SK-N-SH treated with all-trans-retinoic acid at 6 μM for 48 hours (cell line): ENCODE data around the gene NIPSNAP2.
A peak's percentile ranks its signal among the peaks of the same experiment; 100 is the strongest.

Experiments
- BACH2 ChIP-seq: fragments of 250-450 bp; sonication (Bioruptor Pico); IDR thresholded peaks from 2 replicates; pipeline ENCODE4 v1.9.0; 2021; ENCODE audit warnings: mild to moderate bottlenecking, borderline replicate concordance
- CREB5 ChIP-seq: fragments of 250-450 bp; sonication (Bioruptor Pico); IDR thresholded peaks from 2 replicates; pipeline ENCODE4 v1.5.1; 2020; ENCODE audit warnings: low read depth, mild to moderate bottlenecking, moderate library complexity
- CSDC2 ChIP-seq: fragments of 250-450 bp; sonication (Bioruptor Pico); IDR thresholded peaks from 2 replicates; pipeline ENCODE4 v1.5.0; 2020; ENCODE audit warnings: mild to moderate bottlenecking, moderate library complexity
- ISL1 ChIP-seq: fragments of 250-450 bp; sonication (Bioruptor Pico); IDR thresholded peaks from 2 replicates; pipeline ENCODE4 v2.1.2; 2022; ENCODE audit warnings: mild to moderate bottlenecking, moderate library complexity
- OSR1 ChIP-seq: fragments of 250-450 bp; sonication (Bioruptor Pico); IDR thresholded peaks from 2 replicates; pipeline ENCODE4 v1.8.0; 2022; ENCODE audit warnings: moderate library complexity, mild to moderate bottlenecking, inconsistent platforms
- PPARA ChIP-seq: fragments of 250-450 bp; sonication (Bioruptor Pico); IDR thresholded peaks from 2 replicates; pipeline ENCODE4 v1.5.0; 2020; ENCODE audit warnings: mild to moderate bottlenecking, borderline replicate concordance
- RARB ChIP-seq: fragments of 250-450 bp; sonication (Bioruptor Pico); IDR thresholded peaks from 2 replicates; pipeline ENCODE4 v1.8.0; 2021; ENCODE audit warnings: mild to moderate bottlenecking, moderate library complexity
- SNAI2 ChIP-seq: fragments of 250-450 bp; sonication (Bioruptor Pico); IDR thresholded peaks from 2 replicates; pipeline ENCODE4 v1.5.0; 2020; ENCODE audit warnings: mild to moderate bottlenecking, moderate library complexity
- TSHZ2 ChIP-seq: fragments of 250-450 bp; sonication (Bioruptor Pico); IDR thresholded peaks from 2 replicates; pipeline ENCODE4 v1.5.0; 2020; ENCODE audit warnings: mild to moderate bottlenecking, moderate library complexity
- ZNF70 ChIP-seq: fragments of 450-650 bp; formaldehyde crosslinking; IDR thresholded peaks from 2 replicates; pipeline ENCODE4 v1.5.0; 2020; ENCODE audit warnings: mild to moderate bottlenecking, moderate library complexity
- ZNF8 ChIP-seq: fragments of 450-650 bp; formaldehyde crosslinking; IDR thresholded peaks from 2 replicates; pipeline ENCODE4 v1.5.0; 2020; ENCODE audit warnings: mild to moderate bottlenecking, moderate library complexity
- TF ChIP-seq, protein P1 (sequence below): fragments of 250-450 bp; sonication (Bioruptor Pico); IDR thresholded peaks from 2 replicates; pipeline ENCODE4 v1.8.0; 2020; ENCODE audit warnings: mild to moderate bottlenecking, moderate library complexity, borderline replicate concordance
- TF ChIP-seq, protein P2 (sequence below): fragments of 250-450 bp; sonication (Bioruptor Pico); IDR thresholded peaks from 2 replicates; pipeline ENCODE4 v1.8.0; 2021; ENCODE audit warnings: low read depth, mild to moderate bottlenecking, moderate library complexity, borderline replicate concordance
- TF ChIP-seq, protein P3 (sequence below): fragments of 250-450 bp; sonication (Bioruptor Pico); IDR thresholded peaks from 2 replicates; pipeline ENCODE4 v1.5.1; 2021; ENCODE audit warnings: mild to moderate bottlenecking, moderate library complexity

DNA sequence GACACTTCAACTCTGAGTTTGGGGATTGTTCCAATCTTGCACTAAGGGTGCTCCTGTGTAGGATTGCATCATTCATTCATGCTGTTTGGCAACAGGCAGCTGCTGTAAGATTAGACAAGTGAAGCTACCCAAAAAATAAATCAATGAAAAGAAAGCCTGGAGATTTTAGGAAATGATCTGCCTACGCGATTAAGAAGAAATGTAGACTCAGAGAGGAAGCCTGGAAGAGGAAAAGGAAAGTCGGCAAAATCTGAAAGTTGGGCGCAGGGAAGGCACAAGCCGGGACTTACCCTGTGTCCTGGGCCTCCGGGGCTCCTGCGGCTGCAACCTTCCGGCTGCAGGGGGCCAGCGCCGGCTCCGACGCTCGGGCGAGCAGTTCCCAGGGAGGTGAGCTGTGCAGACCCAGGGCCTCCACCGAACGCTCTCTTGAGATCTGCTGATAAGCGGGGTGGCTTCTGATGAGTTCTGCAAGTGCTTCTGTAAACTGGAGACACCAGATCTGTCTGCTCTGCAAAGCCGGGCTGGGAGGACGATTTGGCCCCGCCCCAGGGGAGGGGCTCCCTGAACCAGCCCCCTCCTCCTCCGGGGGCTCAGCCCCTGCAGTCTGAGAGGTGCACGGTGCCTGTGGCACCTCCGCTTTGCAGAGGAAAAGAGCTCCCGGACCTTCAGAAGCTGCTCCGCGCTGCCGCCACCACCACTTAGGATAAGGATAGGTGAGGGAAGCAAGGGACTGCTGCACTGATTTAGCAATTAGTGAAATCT is 69.5 kb downstream of the NIPSNAP2 start:
- TF ChIP-seq CREB5 (CRISPR knock-in tag) (0 out of 2 replicates have a peak, but pooled peaks have one; percentile 43), RARB (CRISPR knock-in tag) (no peak), ZNF8 (CRISPR knock-in tag) (no peak), ZNF70 (CRISPR knock-in tag) (no peak), PPARA (CRISPR knock-in tag) (no peak), BACH2 (CRISPR knock-in tag) (no peak), OSR1 (CRISPR knock-in tag) (no peak), CSDC2 (CRISPR knock-in tag) (no peak), SNAI2 (CRISPR knock-in tag) (no peak), ISL1 (CRISPR knock-in tag) (no peak), TSHZ2 (CRISPR knock-in tag) (0 out of 2 replicates have a peak, but pooled peaks have one; percentile 6)
- TF ChIP-seq, protein P1, sequence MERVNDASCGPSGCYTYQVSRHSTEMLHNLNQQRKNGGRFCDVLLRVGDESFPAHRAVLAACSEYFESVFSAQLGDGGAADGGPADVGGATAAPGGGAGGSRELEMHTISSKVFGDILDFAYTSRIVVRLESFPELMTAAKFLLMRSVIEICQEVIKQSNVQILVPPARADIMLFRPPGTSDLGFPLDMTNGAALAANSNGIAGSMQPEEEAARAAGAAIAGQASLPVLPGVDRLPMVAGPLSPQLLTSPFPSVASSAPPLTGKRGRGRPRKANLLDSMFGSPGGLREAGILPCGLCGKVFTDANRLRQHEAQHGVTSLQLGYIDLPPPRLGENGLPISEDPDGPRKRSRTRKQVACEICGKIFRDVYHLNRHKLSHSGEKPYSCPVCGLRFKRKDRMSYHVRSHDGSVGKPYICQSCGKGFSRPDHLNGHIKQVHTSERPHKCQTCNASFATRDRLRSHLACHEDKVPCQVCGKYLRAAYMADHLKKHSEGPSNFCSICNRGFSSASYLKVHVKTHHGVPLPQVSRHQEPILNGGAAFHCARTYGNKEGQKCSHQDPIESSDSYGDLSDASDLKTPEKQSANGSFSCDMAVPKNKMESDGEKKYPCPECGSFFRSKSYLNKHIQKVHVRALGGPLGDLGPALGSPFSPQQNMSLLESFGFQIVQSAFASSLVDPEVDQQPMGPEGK, result peak; percentile 97
- TF ChIP-seq, protein P2, sequence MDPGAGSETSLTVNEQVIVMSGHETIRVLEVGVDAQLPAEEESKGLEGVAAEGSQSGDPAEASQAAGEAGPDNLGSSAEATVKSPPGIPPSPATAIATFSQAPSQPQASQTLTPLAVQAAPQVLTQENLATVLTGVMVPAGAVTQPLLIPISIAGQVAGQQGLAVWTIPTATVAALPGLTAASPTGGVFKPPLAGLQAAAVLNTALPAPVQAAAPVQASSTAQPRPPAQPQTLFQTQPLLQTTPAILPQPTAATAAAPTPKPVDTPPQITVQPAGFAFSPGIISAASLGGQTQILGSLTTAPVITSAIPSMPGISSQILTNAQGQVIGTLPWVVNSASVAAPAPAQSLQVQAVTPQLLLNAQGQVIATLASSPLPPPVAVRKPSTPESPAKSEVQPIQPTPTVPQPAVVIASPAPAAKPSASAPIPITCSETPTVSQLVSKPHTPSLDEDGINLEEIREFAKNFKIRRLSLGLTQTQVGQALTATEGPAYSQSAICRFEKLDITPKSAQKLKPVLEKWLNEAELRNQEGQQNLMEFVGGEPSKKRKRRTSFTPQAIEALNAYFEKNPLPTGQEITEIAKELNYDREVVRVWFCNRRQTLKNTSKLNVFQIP (CRISPR knock-in tag), result no peak
- TF ChIP-seq, protein P3, sequence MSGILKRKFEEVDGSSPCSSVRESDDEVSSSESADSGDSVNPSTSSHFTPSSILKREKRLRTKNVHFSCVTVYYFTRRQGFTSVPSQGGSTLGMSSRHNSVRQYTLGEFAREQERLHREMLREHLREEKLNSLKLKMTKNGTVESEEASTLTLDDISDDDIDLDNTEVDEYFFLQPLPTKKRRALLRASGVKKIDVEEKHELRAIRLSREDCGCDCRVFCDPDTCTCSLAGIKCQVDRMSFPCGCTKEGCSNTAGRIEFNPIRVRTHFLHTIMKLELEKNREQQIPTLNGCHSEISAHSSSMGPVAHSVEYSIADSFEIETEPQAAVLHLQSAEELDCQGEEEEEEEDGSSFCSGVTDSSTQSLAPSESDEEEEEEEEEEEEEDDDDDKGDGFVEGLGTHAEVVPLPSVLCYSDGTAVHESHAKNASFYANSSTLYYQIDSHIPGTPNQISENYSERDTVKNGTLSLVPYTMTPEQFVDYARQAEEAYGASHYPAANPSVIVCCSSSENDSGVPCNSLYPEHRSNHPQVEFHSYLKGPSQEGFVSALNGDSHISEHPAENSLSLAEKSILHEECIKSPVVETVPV (CRISPR knock-in tag), result no peak
